K562 (cell line): ENCODE measurements around the gene PIGC. TPM values are rescaled to one million over a fixed set of nuclear protein-coding genes. Genes with fewer than 3 reads are reported as not detected.

Source experiments
- ATAC-seq: fragments of 200-7000 bp; cut with Tn5 transposase; 3 replicates; pipeline ENCODE4 v1.9.1; 2020; ENCODE audit warnings: moderate library complexity
- BruUV-seq: library from RNA; stranded (reverse); fragments of 400-500 nt; replicated peaks from 2 replicates; lab custom pipeline; 2021; lab: Mats Ljungman, UMichigan
- CTCF ChIA-PET: fragments of 300-600 bp; formaldehyde crosslinking; extraction: SDS; loops from one replicate; lab custom pipeline; 2021; ENCODE audit warnings: low intra/inter-chr PET ratio; lab: Yijun Ruan, JAX
- POLR2A ChIA-PET: fragments of 300-600, 350-650 bp; sonication (Branson Sonifier 250); formaldehyde crosslinking; extraction: SDS; loops from one replicate; lab custom pipeline; 2021; ENCODE audit warnings: antibody characterized with exemption, inconsistent platforms; lab: Yijun Ruan, JAX
- DNase-seq, 4 experiments: peaks; one replicate each; pipeline versions ENCODE4 v3.0.0 to v3.0.0-alpha.2; 2011 to 2018; ENCODE audit warnings: low spot score in 3 of 4, mixed read lengths in 3 of 4; ENCODE audit errors: extremely low read depth in 1 of 4
- FAIRE-seq: peaks from 2 replicates; lab custom pipeline; 2011; peaks lifted over from hg19 to GRCh38; lab: Jason Lieb, UNC
- H2AFZ ChIP-seq: 2 replicates; pipeline ENCODE4 v1.6.0; 2011; ENCODE audit warnings: low read depth, low read length, control low read depth, inconsistent platforms
- H3K27ac ChIP-seq: fragments of 200-600 bp; 3 replicates; pipeline ENCODE4 v1.8.0; 2011; ENCODE audit warnings: low read depth, mild to moderate bottlenecking, control low read depth, inconsistent platforms, low read length, moderate library complexity, mixed read lengths; ENCODE audit errors: extremely low read depth
- H3K27me3 ChIP-seq, 2 experiments: fragments of 300-600 bp in 1 of 2; 2 replicates in 1 of 2; 3 replicates in 1 of 2; pipeline versions ENCODE4 v1.6.0 to v1.8.0; 2011; ENCODE audit warnings: inconsistent platforms in 2 of 2, low read length in 2 of 2, mild to moderate bottlenecking in 1 of 2, mixed read lengths in 1 of 2, moderate library complexity in 1 of 2; ENCODE audit not compliant: control insufficient read depth in 2 of 2, insufficient read depth in 2 of 2
- H3K36me3 ChIP-seq: fragments of 300-600 bp; 3 replicates; pipeline ENCODE4 v1.8.0; 2011; ENCODE audit warnings: mild to moderate bottlenecking, low read length, inconsistent platforms; ENCODE audit not compliant: control insufficient read depth, insufficient read depth
- H3K4me1 ChIP-seq, 2 experiments: fragments of 200-600 bp in 1 of 2; replicated peaks in 1 of 2; 2 replicates in 1 of 2; 3 replicates in 1 of 2; pipeline versions ENCODE4 v1.5.1 to v1.8.0; 2011; ENCODE audit warnings: inconsistent platforms in 2 of 2, low read length in 2 of 2, mild to moderate bottlenecking in 1 of 2, mixed read lengths in 1 of 2, moderate library complexity in 1 of 2; ENCODE audit not compliant: control insufficient read depth in 2 of 2, insufficient read depth in 2 of 2
- H3K4me2 ChIP-seq: 2 replicates; pipeline ENCODE4 v1.6.1; 2011; ENCODE audit warnings: low read length, control low read depth, inconsistent platforms, mixed read lengths; ENCODE audit not compliant: insufficient read depth
- H3K4me3 ChIP-seq: fragments of 200-600 bp; sonication (generic), shearing (Covaris generic); 2 replicates; pipeline ENCODE4 v1.5.1; 2016; ENCODE audit warnings: control low read depth, inconsistent platforms
- H3K79me2 ChIP-seq: fragments of 200-600 bp; 3 replicates; pipeline ENCODE4 v1.8.0; 2011; ENCODE audit warnings: low read length, inconsistent platforms; ENCODE audit not compliant: control insufficient read depth, insufficient read depth
- H3K9ac ChIP-seq, 2 experiments: 2 replicates each; pipeline versions ENCODE4 v1.6.0 to v1.6.1; 2011; ENCODE audit warnings: low read depth in 2 of 2, low read length in 2 of 2, control low read depth in 1 of 2, inconsistent platforms in 1 of 2, mild to moderate bottlenecking in 1 of 2, mixed read lengths in 1 of 2; ENCODE audit not compliant: insufficient read depth in 1 of 2
- H3K9me1 ChIP-seq: one replicate; pipeline ENCODE4 v1.6.0; 2011; ENCODE audit warnings: inconsistent platforms, mild to moderate bottlenecking, low read length, moderate library complexity; ENCODE audit not compliant: control insufficient read depth, insufficient read depth
- H3K9me3 ChIP-seq: replicated peaks from 2 replicates; pipeline ENCODE4 v1.5.1; 2011; ENCODE audit warnings: low read depth, low read length, inconsistent platforms; ENCODE audit not compliant: control insufficient read depth, insufficient read depth
- H4K20me1 ChIP-seq: replicated peaks from 2 replicates; pipeline ENCODE4 v1.6.1; 2011; ENCODE audit warnings: low read length, inconsistent platforms, mixed read lengths; ENCODE audit not compliant: control insufficient read depth, insufficient read depth
- ADNP ChIP-seq: fragments of 200-800 bp; sonication (Bioruptor generic); IDR thresholded peaks from 2 replicates; pipeline ENCODE4 v1.6.1; 2016; ENCODE audit warnings: missing genetic modification characterization, missing compliant biosample characterization
- BCLAF1 ChIP-seq, 2 experiments: fragments of 450-650 bp in 1 of 2; IDR thresholded peaks; 2 replicates each; pipeline ENCODE4 v1.6.1; 2011 to 2017; ENCODE audit warnings: low read depth in 2 of 2, antibody characterized with exemption in 1 of 2, borderline replicate concordance in 1 of 2, low read length in 1 of 2, mild to moderate bottlenecking in 1 of 2, mixed read lengths in 1 of 2; ENCODE audit not compliant: control insufficient read depth in 1 of 2
- CBX5 ChIP-seq: IDR thresholded peaks from 2 replicates; pipeline ENCODE4 v1.6.1; 2014; ENCODE audit warnings: low read depth, borderline replicate concordance
- CSDE1 ChIP-seq, 2 experiments: fragments of 450-650 bp; IDR thresholded peaks; 2 replicates each; pipeline ENCODE4 v1.6.1; 2016; ENCODE audit warnings: mild to moderate bottlenecking in 1 of 2
- FOXJ2 ChIP-seq: fragments of 200-800 bp; sonication (Bioruptor generic); IDR thresholded peaks from 2 replicates; pipeline ENCODE4 v1.6.1; 2016; ENCODE audit warnings: missing genetic modification characterization, missing compliant biosample characterization
- GABPA ChIP-seq: fragments of 200-800 bp; sonication (Bioruptor generic); conservative IDR thresholded peaks from 2 replicates; pipeline ENCODE4 v1.6.1; 2016; ENCODE audit warnings: low read depth, missing genetic modification characterization, missing compliant biosample characterization
- NR1H2 ChIP-seq: sonication (generic); formaldehyde crosslinking; IDR thresholded peaks from 2 replicates; pipeline ENCODE4 v1.4.0; 2020; ENCODE audit warnings: mild to moderate bottlenecking, missing genetic modification reagents
- ZNF146 ChIP-seq: IDR thresholded peaks from one replicate; pipeline ENCODE4 v1.6.1; 2018; ENCODE audit warnings: missing compliant biosample characterization; ENCODE audit not compliant: unreplicated experiment
- ZNF695 ChIP-seq: fragments of 450-650 bp; formaldehyde crosslinking; IDR thresholded peaks from 2 replicates; pipeline ENCODE4 v1.4.0; 2020; ENCODE audit warnings: mild to moderate bottlenecking, moderate library complexity
- ZSCAN29 ChIP-seq: fragments of 450-650 bp; IDR thresholded peaks from 2 replicates; pipeline ENCODE4 v1.6.1; 2017
- WGBS: fragments of 100-300 bp; shearing (Covaris generic); methylation state at CpG from one replicate; pipeline ENCODE4 v1.1.6; 2016; ENCODE audit warnings: low coverage, mixed read lengths; ENCODE audit not compliant: insufficient coverage; ENCODE audit errors: missing lambda C conversion rate; 5-methylcytosine and 5-hydroxymethylcytosine counted together
- in situ Hi-C: fragments of 300-500 bp; cut with MboI; formaldehyde crosslinking; loops from 4 replicates; pipeline ENCODE4 v1.15.0; 2018; ENCODE audit warnings: inconsistent platforms, mixed read lengths
- intact Hi-C: fragments of 100-400 bp; cut with micrococcal nuclease; formaldehyde crosslinking; loops from 2 replicates; pipeline ENCODE4 v1.14.2; 2022
- polyA plus RNA-seq, 8 experiments: library from polyadenylated mRNA; depleted of rRNA in 4 of 8; stranded (reverse) in 5 of 8; unstranded in 3 of 8; fragments of >200 nt; fragmentation: Nextera tagmentation in 2 of 8; fragmentation: Illumina TruSeq in 1 of 8; extraction: Ambion mirVana in 2 of 8; extraction: Trizol in 1 of 8; gene quantifications; 2 replicates each; pipeline versions ENCODE4 v1.2.1 to v1.2.3, GENCODE V29; 2011 to 2014; ENCODE audit warnings: inconsistent platforms in 1 of 8, missing spikeins in 1 of 8
- total RNA-seq, 7 experiments: library from RNA; depleted of rRNA in 6 of 7; stranded (reverse); fragments of >200 nt in 6 of 7; fragmentation: Illumina TruSeq in 2 of 7; extraction: Trizol in 2 of 7; gene quantifications; 2 replicates each; pipeline versions ENCODE4 v1.2.1 to v1.2.3, GENCODE V29; 2011 to 2021; ENCODE audit warnings: low replicate concordance in 1 of 7
- TF ChIP-seq, protein P1 (sequence below): sonication (generic); formaldehyde crosslinking; IDR thresholded peaks from 2 replicates; pipeline ENCODE4 v1.8.1; 2023; ENCODE audit warnings: mild to moderate bottlenecking, missing genetic modification reagents

Gene PIGC
- total and polyA plus RNA-seq, 9 of the 15 experiments (the other 6 are each of a cell fraction or from before 2014, with no cell fraction given): 30.5 to 97.9 (median 54.7) TPM

GRCh38 chr1:172489847-172490246 is 46.0 kb upstream of the PIGC start (continued):
- no peak for TF ChIP-seq ADNP (tag)
- no peak for TF ChIP-seq GABPA
- no peak for TF ChIP-seq BCLAF1 (IDR thresholded peaks at IDR 0.05; ENCODE audit: borderline replicate concordance in 1 of 2, control insufficient read depth in 1 of 2, low read depth in 2 of 2, low read length in 1 of 2)
- TF ChIP-seq, protein P1, sequence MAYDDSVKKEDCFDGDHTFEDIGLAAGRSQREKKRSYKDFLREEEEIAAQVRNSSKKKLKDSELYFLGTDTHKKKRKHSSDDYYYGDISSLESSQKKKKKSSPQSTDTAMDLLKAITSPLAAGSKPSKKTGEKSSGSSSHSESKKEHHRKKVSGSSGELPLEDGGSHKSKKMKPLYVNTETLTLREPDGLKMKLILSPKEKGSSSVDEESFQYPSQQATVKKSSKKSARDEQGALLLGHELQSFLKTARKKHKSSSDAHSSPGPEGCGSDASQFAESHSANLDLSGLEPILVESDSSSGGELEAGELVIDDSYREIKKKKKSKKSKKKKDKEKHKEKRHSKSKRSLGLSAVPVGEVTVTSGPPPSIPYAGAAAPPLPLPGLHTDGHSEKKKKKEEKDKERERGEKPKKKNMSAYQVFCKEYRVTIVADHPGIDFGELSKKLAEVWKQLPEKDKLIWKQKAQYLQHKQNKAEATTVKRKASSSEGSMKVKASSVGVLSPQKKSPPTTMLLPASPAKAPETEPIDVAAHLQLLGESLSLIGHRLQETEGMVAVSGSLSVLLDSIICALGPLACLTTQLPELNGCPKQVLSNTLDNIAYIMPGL (CRISPR knock-in tag): no peak
- no peak for TF ChIP-seq ZSCAN29

DNA sequence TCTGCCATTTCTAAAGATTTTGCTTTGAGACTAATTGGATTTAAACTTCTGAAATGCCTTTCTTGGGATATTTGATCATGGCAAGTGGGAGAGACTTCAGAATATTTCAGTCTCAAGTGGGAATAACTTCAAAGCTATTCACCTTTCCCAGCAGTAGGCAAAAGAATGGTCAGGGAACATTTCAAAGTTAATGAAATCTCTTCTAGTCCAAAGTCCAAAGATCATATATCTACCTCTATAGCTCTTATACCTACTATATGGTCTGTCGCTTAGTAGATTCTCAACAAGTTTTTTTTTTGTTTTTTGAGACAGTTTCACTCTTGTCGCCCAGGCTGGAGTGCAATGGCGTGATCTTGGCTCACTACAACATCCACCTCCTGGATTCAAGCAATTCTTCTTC is 44.5 kb upstream of the PIGC start:
- Histone ChIP-seq H3K9ac (no peak overlapping the region), H3K4me1 (peaks cover 0 to 17% of the 10 kb centered on the region in 2 experiments; a peak in 3 of 5 replicates), H3K4me2 (no peak overlapping the region), H2AFZ (no peak overlapping the region), H3K27ac (no peak overlapping the region), H3K9me3 (no peaks in the 10 kb centered on the region), H3K9me1 (no peaks in the 10 kb centered on the region), H3K4me3 (no peak overlapping the region), H4K20me1 (no peaks in the 10 kb centered on the region), H3K27me3 (no peaks in the 10 kb centered on the region), H3K36me3 (no peaks in the 10 kb centered on the region), H3K79me2 (no peaks in the 10 kb centered on the region)
- intact Hi-C loops: no loop called here
- FAIRE-seq: no peak
- POLR2A ChIA-PET: interaction anchor here (0.7 to 2.1 kb wide), 3 partner anchors 13 to 68 kb away, joined by 3 to 4 read pairs (median 3); no protein-coding TSS in a partner anchor
- BruUV-seq: no TSS peak
- CTCF ChIA-PET: no interaction called here
- no peak for TF ChIP-seq FOXJ2 (tag)
- no peak for TF ChIP-seq ZNF695 (CRISPR knock-in tag)
- TF ChIP-seq ZNF146 (CRISPR knock-in tag): no peak
- no peak for TF ChIP-seq CBX5
- no peak for TF ChIP-seq CSDE1 (IDR thresholded peaks at IDR 0.05)
- TF ChIP-seq NR1H2: no peak
- WGBS: 28% methylated on average over 3 of the region's 3 CpGs
- no peak for ATAC-seq
- DNase-seq: no peak
- in situ Hi-C loops: no loop called here
